SU-DHL-6 (cell line): ENCODE results near the gene SLX4.

Experiments
- H2AFZ ChIP-seq: fragments of 200-600 bp; sonication (generic); 2 replicates; pipeline ENCODE4 v1.6.1; 2014; ENCODE audit warnings: low read depth, mild to moderate bottlenecking, moderate library complexity, mixed read lengths, antibody characterized with exemption, low read length; ENCODE audit not compliant: severe bottlenecking
- H3F3A ChIP-seq: fragments of 200-600 bp; shearing (Covaris generic); 2 replicates; pipeline ENCODE4 v1.6.0; 2016; ENCODE audit warnings: antibody characterized with exemption, mild to moderate bottlenecking; ENCODE audit not compliant: insufficient read depth
- H3K27ac ChIP-seq: fragments of 200-600 bp; sonication (generic); 2 replicates; pipeline ENCODE4 v1.5.1; 2016; ENCODE audit warnings: low read depth, mild to moderate bottlenecking, low read length, moderate library complexity, mixed read lengths
- H3K27me3 ChIP-seq: fragments of 200-600 bp; sonication (generic), shearing (Covaris generic); 2 replicates; pipeline ENCODE4 v1.6.0; 2014; ENCODE audit warnings: mild to moderate bottlenecking, low read length
- H3K36me3 ChIP-seq: fragments of 200-600 bp; sonication (generic); 2 replicates; pipeline ENCODE4 v1.6.1; 2014; ENCODE audit warnings: mild to moderate bottlenecking, low read length, mixed read lengths
- H3K4me2 ChIP-seq: fragments of 300-600, 200-600 bp; shearing (Covaris generic), sonication (generic); 2 replicates; pipeline ENCODE4 v1.6.0; 2014; ENCODE audit warnings: low read length, low read depth, mild to moderate bottlenecking; ENCODE audit not compliant: poor library complexity, severe bottlenecking
- H3K4me3 ChIP-seq: fragments of 200-600 bp; sonication (generic); 2 replicates; pipeline ENCODE4 v1.5.1; 2014; ENCODE audit warnings: antibody characterized with exemption, low read length, mild to moderate bottlenecking, mixed read lengths; ENCODE audit not compliant: insufficient read depth, poor library complexity, severe bottlenecking
- H3K79me2 ChIP-seq: fragments of 200-600 bp; sonication (generic); 2 replicates; pipeline ENCODE4 v1.6.1; 2014; ENCODE audit warnings: mild to moderate bottlenecking, low read length, moderate library complexity; ENCODE audit not compliant: insufficient read depth
- H3K9ac ChIP-seq: fragments of 200-600 bp; sonication (generic); 2 replicates; pipeline ENCODE4 v1.7.0; 2014; ENCODE audit warnings: mild to moderate bottlenecking, low read length
- H3K9me2 ChIP-seq: fragments of 200-600 bp; sonication (generic); replicated peaks from 2 replicates; pipeline ENCODE4 v1.6.1; 2014; ENCODE audit warnings: low read length; ENCODE audit not compliant: insufficient read depth
- H3K9me3 ChIP-seq: fragments of 200-600 bp; sonication (generic); 2 replicates; pipeline ENCODE4 v1.6.1; 2014; ENCODE audit warnings: low read length, mixed read lengths; ENCODE audit not compliant: insufficient read depth
- H4K20me1 ChIP-seq: fragments of 200-600 bp; sonication (generic); 2 replicates; pipeline ENCODE4 v1.6.1; 2014; ENCODE audit warnings: low read depth, mild to moderate bottlenecking, antibody characterized with exemption, low read length, moderate library complexity, mixed read lengths
- EZH2phosphoT487 ChIP-seq: fragments of 200-600 bp; sonication (generic), shearing (Covaris generic); conservative IDR thresholded peaks from 2 replicates; pipeline ENCODE4 v1.6.1; 2018; ENCODE audit warnings: mild to moderate bottlenecking, antibody characterized with exemption, low read length, moderate library complexity, mixed read lengths
- TF ChIP-seq, protein P1 (sequence below): fragments of 200-600 bp; sonication (generic); IDR thresholded peaks from one replicate; pipeline ENCODE4 v1.5.1; 2017; ENCODE audit warnings: antibody characterized with exemption, mild to moderate bottlenecking, low read length, moderate library complexity; ENCODE audit not compliant: insufficient read depth, poor library complexity, severe bottlenecking

SLX4 gene

DNA sequence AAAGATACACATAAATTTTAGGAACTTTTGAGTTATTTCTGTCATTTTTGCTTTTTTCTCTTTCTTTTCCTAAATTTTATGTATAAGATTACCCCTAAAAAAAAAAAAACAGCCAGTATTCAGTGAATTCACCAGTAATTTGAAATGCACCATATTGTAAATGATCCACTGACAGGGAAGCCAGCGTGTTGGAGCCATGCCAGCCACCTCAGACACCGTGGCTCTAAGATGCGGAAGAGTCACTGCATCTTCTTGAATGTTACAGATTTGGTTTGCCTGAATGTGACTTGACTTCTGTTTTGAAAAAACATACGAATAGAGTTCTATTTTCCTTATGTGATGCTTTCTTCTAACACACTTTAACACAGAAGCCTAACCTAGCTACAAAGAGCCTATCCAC, 73.2 kb downstream of the SLX4 start:
- H3K9me3 ChIP-seq: no peaks in the 10 kb centered on the region
- H3K36me3 ChIP-seq: 0 out of 2 replicates have a peak, but pooled peaks cover 2% of the 10 kb centered on the region
- TF ChIP-seq, protein P1, sequence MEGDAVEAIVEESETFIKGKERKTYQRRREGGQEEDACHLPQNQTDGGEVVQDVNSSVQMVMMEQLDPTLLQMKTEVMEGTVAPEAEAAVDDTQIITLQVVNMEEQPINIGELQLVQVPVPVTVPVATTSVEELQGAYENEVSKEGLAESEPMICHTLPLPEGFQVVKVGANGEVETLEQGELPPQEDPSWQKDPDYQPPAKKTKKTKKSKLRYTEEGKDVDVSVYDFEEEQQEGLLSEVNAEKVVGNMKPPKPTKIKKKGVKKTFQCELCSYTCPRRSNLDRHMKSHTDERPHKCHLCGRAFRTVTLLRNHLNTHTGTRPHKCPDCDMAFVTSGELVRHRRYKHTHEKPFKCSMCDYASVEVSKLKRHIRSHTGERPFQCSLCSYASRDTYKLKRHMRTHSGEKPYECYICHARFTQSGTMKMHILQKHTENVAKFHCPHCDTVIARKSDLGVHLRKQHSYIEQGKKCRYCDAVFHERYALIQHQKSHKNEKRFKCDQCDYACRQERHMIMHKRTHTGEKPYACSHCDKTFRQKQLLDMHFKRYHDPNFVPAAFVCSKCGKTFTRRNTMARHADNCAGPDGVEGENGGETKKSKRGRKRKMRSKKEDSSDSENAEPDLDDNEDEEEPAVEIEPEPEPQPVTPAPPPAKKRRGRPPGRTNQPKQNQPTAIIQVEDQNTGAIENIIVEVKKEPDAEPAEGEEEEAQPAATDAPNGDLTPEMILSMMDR: no peak
- H3K27ac ChIP-seq: peak overlapping the region; percentile 18; the same call in 1 of the 2 replicates
- no peaks in the 10 kb centered on the region for H3K79me2 ChIP-seq
- no peak overlapping the region for H3K9ac ChIP-seq
- no peak overlapping the region for H2AFZ ChIP-seq
- no peaks in the 10 kb centered on the region for H4K20me1 ChIP-seq
- no peaks in the 10 kb centered on the region for H3K27me3 ChIP-seq
- H3K4me2 ChIP-seq: no peak overlapping the region
- no peaks in the 10 kb centered on the region for H3K9me2 ChIP-seq
- H3F3A ChIP-seq: peaks cover 33% of the 10 kb centered on the region
- H3K4me3 ChIP-seq: no peak overlapping the region

- Histone ChIP-seq H3K36me3 (no peaks in the 10 kb centered on the region), H3K4me3 (no peak overlapping the region), H3K9me3 (no peaks in the 10 kb centered on the region), H3K9ac (no peak overlapping the region), H3K27me3 (no peaks in the 10 kb centered on the region), H3K79me2 (no peaks in the 10 kb centered on the region), H4K20me1 (no peaks in the 10 kb centered on the region), H3F3A (peaks cover 33% of the 10 kb centered on the region), H3K9me2 (no peaks in the 10 kb centered on the region), H2AFZ (no peak overlapping the region), H3K4me2 (no peak overlapping the region), H3K27ac (no peak overlapping the region)
- no peak for TF ChIP-seq EZH2phosphoT487
- TF ChIP-seq, protein P1: no peak
Measured at GRCh38 chr16:3536851-3537250, 74.6 kb downstream of the SLX4 start.

DNA sequence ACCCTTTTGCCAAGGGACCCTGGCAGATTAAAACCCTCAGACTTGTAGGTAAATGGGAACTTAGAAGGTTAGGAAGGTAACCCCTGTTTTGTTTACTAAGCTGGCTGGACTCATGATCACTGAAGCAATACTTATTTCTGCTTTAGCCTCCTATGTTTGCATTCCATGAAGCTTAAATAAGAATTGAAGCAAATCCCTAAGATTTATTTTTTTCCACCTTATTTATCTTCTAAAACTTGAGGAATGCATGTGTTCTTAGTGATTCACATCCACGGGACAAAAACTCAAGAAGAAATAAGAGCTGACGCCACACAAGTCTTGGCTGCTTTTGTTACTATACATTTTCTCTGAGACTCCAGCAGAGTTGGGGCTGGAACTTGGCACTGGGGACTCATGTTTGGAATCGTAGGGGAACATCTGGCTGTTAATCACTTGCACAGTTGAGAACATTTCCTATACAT, 75.1 kb downstream of the SLX4 start:
- Histone ChIP-seq H2AFZ (no peak overlapping the region), H3K4me2 (no peak overlapping the region), H3K79me2 (no peaks in the 10 kb centered on the region), H4K20me1 (no peaks in the 10 kb centered on the region), H3F3A (peaks cover 33% of the 10 kb centered on the region), H3K9ac (no peak overlapping the region), H3K9me2 (no peaks in the 10 kb centered on the region), H3K9me3 (no peaks in the 10 kb centered on the region), H3K36me3 (no peaks in the 10 kb centered on the region), H3K4me3 (no peak overlapping the region), H3K27me3 (no peaks in the 10 kb centered on the region), H3K27ac (no peak overlapping the region)
- TF ChIP-seq, protein P1: no peak
- no peak for TF ChIP-seq EZH2phosphoT487
